SK-N-SH treated with all-trans-retinoic acid at 6 μM for 48 hours (cell line): ENCODE data around the gene DRAXIN.
A peak's percentile ranks its signal among the peaks of the same experiment; 100 is the strongest.

ENCODE experiments used
- ATAC-seq: fragments of 200-7000 bp; cut with Tn5 transposase; 3 replicates; pipeline ENCODE4 v1.9.1; 2020; ENCODE audit warnings: mild to moderate bottlenecking, moderate library complexity
- ARNTL ChIP-seq: fragments of 450-650 bp; formaldehyde crosslinking; IDR thresholded peaks from 2 replicates; pipeline ENCODE4 v1.5.0; 2020; ENCODE audit warnings: low read depth, mild to moderate bottlenecking, moderate library complexity, borderline replicate concordance
- BACH2 ChIP-seq: fragments of 250-450 bp; sonication (Bioruptor Pico); IDR thresholded peaks from 2 replicates; pipeline ENCODE4 v1.9.0; 2021; ENCODE audit warnings: mild to moderate bottlenecking, borderline replicate concordance
- CSDC2 ChIP-seq: fragments of 250-450 bp; sonication (Bioruptor Pico); IDR thresholded peaks from 2 replicates; pipeline ENCODE4 v1.5.0; 2020; ENCODE audit warnings: mild to moderate bottlenecking, moderate library complexity
- ESRRG ChIP-seq: fragments of 250-450 bp; sonication (Bioruptor Pico); IDR thresholded peaks from 2 replicates; pipeline ENCODE4 v1.6.1; 2021; ENCODE audit warnings: mild to moderate bottlenecking
- GLIS3 ChIP-seq: fragments of 250-450 bp; sonication (Bioruptor Pico); IDR thresholded peaks from 2 replicates; pipeline ENCODE4 v1.5.0; 2020; ENCODE audit warnings: mild to moderate bottlenecking, moderate library complexity
- ISL1 ChIP-seq: fragments of 250-450 bp; sonication (Bioruptor Pico); IDR thresholded peaks from 2 replicates; pipeline ENCODE4 v2.1.2; 2022; ENCODE audit warnings: mild to moderate bottlenecking, moderate library complexity
- OSR1 ChIP-seq: fragments of 250-450 bp; sonication (Bioruptor Pico); IDR thresholded peaks from 2 replicates; pipeline ENCODE4 v1.8.0; 2022; ENCODE audit warnings: moderate library complexity, mild to moderate bottlenecking, inconsistent platforms
- PPARA ChIP-seq: fragments of 250-450 bp; sonication (Bioruptor Pico); IDR thresholded peaks from 2 replicates; pipeline ENCODE4 v1.5.0; 2020; ENCODE audit warnings: mild to moderate bottlenecking, borderline replicate concordance
- RARB ChIP-seq: fragments of 250-450 bp; sonication (Bioruptor Pico); IDR thresholded peaks from 2 replicates; pipeline ENCODE4 v1.8.0; 2021; ENCODE audit warnings: mild to moderate bottlenecking, moderate library complexity
- TCF4 ChIP-seq: fragments of 250-450 bp; sonication (Bioruptor Pico); IDR thresholded peaks from 2 replicates; pipeline ENCODE4 v1.8.0; 2021; ENCODE audit warnings: mild to moderate bottlenecking, moderate library complexity, borderline replicate concordance
- TOX ChIP-seq: fragments of 250-450 bp; sonication (Bioruptor Pico); IDR thresholded peaks from 2 replicates; pipeline ENCODE4 v1.8.0; 2021; ENCODE audit warnings: mild to moderate bottlenecking, moderate library complexity, borderline replicate concordance
- ZC3H10 ChIP-seq: fragments of 250-450 bp; sonication (Bioruptor Pico); IDR thresholded peaks from 2 replicates; pipeline ENCODE4 v1.5.1; 2021; ENCODE audit warnings: mild to moderate bottlenecking, moderate library complexity
- ZFP3 ChIP-seq: fragments of 250-450 bp; sonication (Bioruptor Pico); IDR thresholded peaks from 2 replicates; pipeline ENCODE4 v1.5.0; 2020; ENCODE audit warnings: mild to moderate bottlenecking, moderate library complexity
- ZFP30 ChIP-seq: fragments of 450-650 bp; formaldehyde crosslinking; IDR thresholded peaks from 2 replicates; pipeline ENCODE4 v1.5.0; 2022; ENCODE audit warnings: mild to moderate bottlenecking, moderate library complexity
- ZNF565 ChIP-seq: fragments of 450-650 bp; formaldehyde crosslinking; conservative IDR thresholded peaks from 2 replicates; pipeline ENCODE4 v1.5.0; 2020; ENCODE audit warnings: low read depth, mild to moderate bottlenecking, moderate library complexity
- ZNF70 ChIP-seq: fragments of 450-650 bp; formaldehyde crosslinking; IDR thresholded peaks from 2 replicates; pipeline ENCODE4 v1.5.0; 2020; ENCODE audit warnings: mild to moderate bottlenecking, moderate library complexity
- ZNF8 ChIP-seq: fragments of 450-650 bp; formaldehyde crosslinking; IDR thresholded peaks from 2 replicates; pipeline ENCODE4 v1.5.0; 2020; ENCODE audit warnings: mild to moderate bottlenecking, moderate library complexity
- TF ChIP-seq, protein P1 (sequence below): fragments of 250-450 bp; sonication (Bioruptor Pico); IDR thresholded peaks from 2 replicates; pipeline ENCODE4 v1.5.1; 2020; ENCODE audit warnings: low read depth, mild to moderate bottlenecking, moderate library complexity
- TF ChIP-seq, protein P2 (sequence below): fragments of 250-450 bp; sonication (Bioruptor Pico); IDR thresholded peaks from 2 replicates; pipeline ENCODE4 v1.8.0; 2021; ENCODE audit warnings: low read depth, mild to moderate bottlenecking, moderate library complexity, borderline replicate concordance
- TF ChIP-seq, protein P3 (sequence below): fragments of 250-450 bp; sonication (Bioruptor Pico); IDR thresholded peaks from 2 replicates; pipeline ENCODE4 v1.5.1; 2021; ENCODE audit warnings: mild to moderate bottlenecking, moderate library complexity

DRAXIN gene

GRCh38 chr1:11697188-11697892, 5.8 kb downstream of the DRAXIN start:
- no peak for ATAC-seq
- no peak for TF ChIP-seq CSDC2 (CRISPR knock-in tag)
- no peak for TF ChIP-seq ZNF8
- no peak for TF ChIP-seq ZC3H10 (CRISPR knock-in tag)
- no peak for TF ChIP-seq ISL1
- no peak for TF ChIP-seq ZNF565 (CRISPR knock-in tag)
- TF ChIP-seq, protein P1, sequence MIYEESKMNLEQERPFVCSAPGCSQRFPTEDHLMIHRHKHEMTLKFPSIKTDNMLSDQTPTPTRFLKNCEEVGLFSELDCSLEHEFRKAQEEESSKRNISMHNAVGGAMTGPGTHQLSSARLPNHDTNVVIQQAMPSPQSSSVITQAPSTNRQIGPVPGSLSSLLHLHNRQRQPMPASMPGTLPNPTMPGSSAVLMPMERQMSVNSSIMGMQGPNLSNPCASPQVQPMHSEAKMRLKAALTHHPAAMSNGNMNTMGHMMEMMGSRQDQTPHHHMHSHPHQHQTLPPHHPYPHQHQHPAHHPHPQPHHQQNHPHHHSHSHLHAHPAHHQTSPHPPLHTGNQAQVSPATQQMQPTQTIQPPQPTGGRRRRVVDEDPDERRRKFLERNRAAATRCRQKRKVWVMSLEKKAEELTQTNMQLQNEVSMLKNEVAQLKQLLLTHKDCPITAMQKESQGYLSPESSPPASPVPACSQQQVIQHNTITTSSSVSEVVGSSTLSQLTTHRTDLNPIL (CRISPR knock-in tag), result no peak
- no peak for TF ChIP-seq OSR1 (CRISPR knock-in tag)
- TF ChIP-seq ESRRG (CRISPR knock-in tag), result no peak
- TF ChIP-seq ZFP3, result no peak
- no peak for TF ChIP-seq PPARA (CRISPR knock-in tag)
- no peak for TF ChIP-seq GLIS3 (CRISPR knock-in tag)
- no peak for TF ChIP-seq TOX (CRISPR knock-in tag)
- no peak for TF ChIP-seq ZFP30 (CRISPR knock-in tag)
- TF ChIP-seq RARB (CRISPR knock-in tag), result no peak
- TF ChIP-seq, protein P2, sequence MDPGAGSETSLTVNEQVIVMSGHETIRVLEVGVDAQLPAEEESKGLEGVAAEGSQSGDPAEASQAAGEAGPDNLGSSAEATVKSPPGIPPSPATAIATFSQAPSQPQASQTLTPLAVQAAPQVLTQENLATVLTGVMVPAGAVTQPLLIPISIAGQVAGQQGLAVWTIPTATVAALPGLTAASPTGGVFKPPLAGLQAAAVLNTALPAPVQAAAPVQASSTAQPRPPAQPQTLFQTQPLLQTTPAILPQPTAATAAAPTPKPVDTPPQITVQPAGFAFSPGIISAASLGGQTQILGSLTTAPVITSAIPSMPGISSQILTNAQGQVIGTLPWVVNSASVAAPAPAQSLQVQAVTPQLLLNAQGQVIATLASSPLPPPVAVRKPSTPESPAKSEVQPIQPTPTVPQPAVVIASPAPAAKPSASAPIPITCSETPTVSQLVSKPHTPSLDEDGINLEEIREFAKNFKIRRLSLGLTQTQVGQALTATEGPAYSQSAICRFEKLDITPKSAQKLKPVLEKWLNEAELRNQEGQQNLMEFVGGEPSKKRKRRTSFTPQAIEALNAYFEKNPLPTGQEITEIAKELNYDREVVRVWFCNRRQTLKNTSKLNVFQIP (CRISPR knock-in tag), result no peak

GRCh38 chr1:11697893-11698210, 6.3 kb downstream of the DRAXIN start:
- TF ChIP-seq ZNF565 (CRISPR knock-in tag) (no peak), BACH2 (CRISPR knock-in tag) (no peak), ESRRG (CRISPR knock-in tag) (no peak), PPARA (CRISPR knock-in tag) (no peak), GLIS3 (CRISPR knock-in tag) (no peak), TCF4 (CRISPR knock-in tag) (no peak), OSR1 (CRISPR knock-in tag) (no peak)
- ATAC-seq, result no peak

DNA sequence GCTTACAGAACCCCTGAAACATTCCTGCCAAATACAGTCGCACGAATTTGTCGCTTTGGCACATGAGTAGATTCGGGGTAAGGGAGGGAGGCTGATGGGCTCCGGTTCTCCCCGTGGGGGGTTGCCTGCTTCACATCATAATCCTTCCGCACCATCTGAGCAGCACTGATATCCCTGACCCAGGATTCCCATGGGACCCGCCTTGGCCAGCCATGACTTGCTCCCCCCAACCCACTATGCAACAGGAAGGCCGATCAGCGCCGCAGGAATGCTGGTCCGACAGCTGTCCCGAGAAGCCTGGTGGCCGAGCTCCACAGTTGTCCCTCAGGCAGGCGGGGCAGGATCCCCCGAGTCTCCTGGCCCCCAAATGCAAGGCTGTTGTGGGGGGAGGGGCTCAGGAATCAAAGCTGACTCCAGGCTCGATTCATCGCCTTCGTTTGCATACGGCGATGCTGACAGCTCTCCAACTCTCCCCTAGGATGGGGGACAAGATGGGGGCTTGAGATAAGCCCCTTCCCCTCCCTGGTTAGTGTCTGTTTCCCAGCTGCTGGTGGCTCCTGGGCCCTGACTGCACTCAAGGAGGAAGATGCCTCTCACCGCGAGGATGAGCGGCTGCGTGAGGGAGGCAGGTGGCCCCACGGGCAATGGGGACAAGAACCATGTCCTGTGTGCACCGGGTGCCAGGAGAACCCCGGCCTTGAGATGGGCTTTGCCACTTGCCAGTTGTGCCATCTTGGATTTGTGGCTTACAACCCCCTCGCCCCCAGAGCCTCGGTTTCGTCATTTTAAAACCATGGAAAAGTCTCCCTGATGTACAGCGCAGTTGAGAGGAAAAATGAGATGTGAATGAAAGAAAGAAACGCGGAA, 9.3 kb downstream of the DRAXIN start:
- TF ChIP-seq ZNF8, result no peak
- TF ChIP-seq, protein P3, sequence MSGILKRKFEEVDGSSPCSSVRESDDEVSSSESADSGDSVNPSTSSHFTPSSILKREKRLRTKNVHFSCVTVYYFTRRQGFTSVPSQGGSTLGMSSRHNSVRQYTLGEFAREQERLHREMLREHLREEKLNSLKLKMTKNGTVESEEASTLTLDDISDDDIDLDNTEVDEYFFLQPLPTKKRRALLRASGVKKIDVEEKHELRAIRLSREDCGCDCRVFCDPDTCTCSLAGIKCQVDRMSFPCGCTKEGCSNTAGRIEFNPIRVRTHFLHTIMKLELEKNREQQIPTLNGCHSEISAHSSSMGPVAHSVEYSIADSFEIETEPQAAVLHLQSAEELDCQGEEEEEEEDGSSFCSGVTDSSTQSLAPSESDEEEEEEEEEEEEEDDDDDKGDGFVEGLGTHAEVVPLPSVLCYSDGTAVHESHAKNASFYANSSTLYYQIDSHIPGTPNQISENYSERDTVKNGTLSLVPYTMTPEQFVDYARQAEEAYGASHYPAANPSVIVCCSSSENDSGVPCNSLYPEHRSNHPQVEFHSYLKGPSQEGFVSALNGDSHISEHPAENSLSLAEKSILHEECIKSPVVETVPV, result no peak
- TF ChIP-seq PPARA (CRISPR knock-in tag), result no peak
- TF ChIP-seq ESRRG (CRISPR knock-in tag), result no peak
- no peak for TF ChIP-seq TOX (CRISPR knock-in tag)
- no peak for TF ChIP-seq ARNTL (CRISPR knock-in tag)
- ATAC-seq, result no peak

DNA sequence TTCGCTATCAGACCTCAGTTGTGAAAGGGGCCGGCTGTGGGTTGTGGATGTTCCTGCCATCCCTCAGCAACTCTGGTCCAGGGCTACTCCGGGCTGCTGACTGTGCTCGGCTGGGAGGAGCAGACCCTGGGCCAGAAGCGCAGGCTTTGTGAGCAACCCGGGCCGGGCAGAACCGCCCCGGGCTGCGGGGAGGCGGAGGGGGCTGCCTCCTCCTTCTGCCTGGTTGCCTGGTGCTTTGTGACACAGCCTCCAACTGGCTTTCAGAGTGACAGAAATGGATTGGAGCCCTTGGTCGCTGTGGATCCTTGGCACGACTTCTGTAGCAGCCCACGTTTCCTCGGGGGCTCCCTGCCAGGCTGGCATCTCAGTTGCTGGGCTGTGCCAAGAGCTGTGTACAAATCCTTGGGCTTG, 10.0 kb downstream of the DRAXIN start:
- ATAC-seq, result peak; percentile 64

GRCh38 chr1:11701981-11702803, 10.7 kb downstream of the DRAXIN start:
- no peak for ATAC-seq
- TF ChIP-seq, protein P2 (CRISPR knock-in tag), result no peak
- TF ChIP-seq BACH2 (CRISPR knock-in tag), result no peak
- no peak for TF ChIP-seq ZFP3
- no peak for TF ChIP-seq TOX (CRISPR knock-in tag)
- TF ChIP-seq GLIS3 (CRISPR knock-in tag), result no peak
- no peak for TF ChIP-seq ESRRG (CRISPR knock-in tag)
- no peak for TF ChIP-seq ARNTL (CRISPR knock-in tag)

More for the DNA sequence above, 10.0 kb downstream of the DRAXIN start:
- 0 out of 2 replicates have a peak, but pooled peaks have one; percentile 10 for TF ChIP-seq ZNF70 (CRISPR knock-in tag)
- no peak for TF ChIP-seq ZC3H10 (CRISPR knock-in tag)
